Measurements from ENCODE around the gene WHRN. TPM values are rescaled to one million over a fixed set of nuclear protein-coding genes. Genes with fewer than 3 reads are reported as not detected.

Gene WHRN
- 10 to 100 TPM; 19.9 to 20.5 TPM for total RNA-seq
- polyA plus RNA-seq (2013, experiment 1 of 2): 3.5 TPM
- polyA plus RNA-seq (2013, experiment 2 of 2): 5.0 TPM
- total RNA-seq: 1.1 to 49.6 (median 9.8) reads per million in 172 experiments

DNA sequence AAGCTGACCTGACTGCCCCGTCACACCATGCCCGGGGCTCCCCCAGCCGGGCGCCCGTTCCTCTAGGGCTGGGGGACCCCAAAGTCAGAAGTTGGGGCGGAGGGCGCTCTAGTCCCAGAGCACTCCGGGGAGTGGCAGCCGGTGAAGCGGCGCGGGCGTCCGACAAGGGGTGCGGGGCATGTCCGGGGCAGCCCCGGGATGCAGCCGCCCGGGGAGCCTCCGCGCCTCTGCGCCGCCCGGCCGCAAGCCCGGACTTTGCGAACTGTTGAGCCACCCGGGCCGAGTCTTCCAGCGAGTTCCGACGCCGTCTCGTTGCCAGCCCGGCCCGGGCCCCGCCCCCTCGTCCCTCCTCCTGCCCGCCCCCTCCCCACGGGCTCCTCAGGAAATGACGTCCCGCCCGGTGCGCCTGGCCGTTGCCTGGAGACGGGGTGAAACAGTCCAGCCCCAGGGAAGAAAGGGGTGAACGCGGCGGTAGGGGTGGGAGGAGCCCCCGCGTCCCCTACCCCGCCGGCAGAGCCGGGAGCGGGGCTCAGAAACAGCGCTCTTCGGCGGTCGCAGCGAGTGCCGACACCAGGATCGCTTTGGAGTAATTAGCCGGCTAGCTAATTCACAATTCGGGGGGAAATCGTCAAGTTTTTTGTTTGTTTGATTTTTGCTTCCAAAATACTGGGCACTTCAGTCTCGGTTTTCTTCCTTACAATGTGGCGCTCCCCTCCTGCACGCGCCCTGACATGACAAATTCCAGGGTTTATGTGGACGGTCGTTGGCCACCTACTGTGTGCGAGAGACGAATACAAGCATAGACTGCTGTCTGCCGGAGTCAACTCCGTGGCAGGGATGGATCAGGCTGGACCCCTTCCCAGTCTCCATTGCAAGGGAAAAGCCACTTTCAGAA, at the start of gene WHRN:
TSS of gene WHRN (minus strand) at position 287 of the 895 bp plus-strand sequence. CDS start 672 bp downstream, outside the sequence.
- Histone ChIP-seq H3K4me1 (ENCODE audit: insufficient read depth, low read length) (peaks cover 34% of the 10 kb centered on the region), H3K9me3 (ENCODE audit: control insufficient read depth in 1 of 2, insufficient read depth in 1 of 2, low read length in 2 of 2) (peaks cover 0 to 4% of the 10 kb centered on the region in 2 experiments), H3K27ac (ENCODE audit: low read depth in 1 of 2, low read length in 2 of 2) (peak within 1 kb of the TSS in 1 of 2 donors; percentile 46), H3K27me3 (ENCODE audit: control insufficient read depth in 1 of 2, insufficient read depth in 2 of 2, low read length in 2 of 2) (peaks cover 2 to 5% of the 10 kb centered on the region in 2 experiments), H3K36me3 (ENCODE audit: insufficient read depth, low read length) (no peaks in the 10 kb centered on the region), H3K4me3 (ENCODE audit: low read length) (peak within 1 kb of the TSS; percentile 67)
- peak; percentile 79 to 97 (median 88) for DNase-seq
- no peaks in the 10 kb centered on the region for H3K36me3 Mint-ChIP-seq (ENCODE audit: low read depth)
- H3K27ac Mint-ChIP-seq: peak within 1 kb of the TSS; percentile 80
- peak; percentile 86 for ATAC-seq (ENCODE audit: poor library complexity)
- H3K27me3 Mint-ChIP-seq: peaks cover 30% of the 10 kb centered on the region
- CTCF ChIA-PET: interaction anchor here (1.0 to 3.2 kb wide), 3 partner anchors 82 to 148 kb away, joined by 3 to 14 read pairs (median 6); partner anchors contain the start of gene ATP6V1G1
- POLR2A ChIA-PET: interaction anchor here (0.8 to 2.1 kb wide), 8 partner anchors 18 to 122 kb away, joined by 3 to 9 read pairs (median 4); partner anchors contain the start of genes AKNA and ATP6V1G1
- H3K4me1 Mint-ChIP-seq (ENCODE audit: low read depth): peaks cover 37% of the 10 kb centered on the region
- intact Hi-C loops (cut with DNase I, micrococcal nuclease): loop anchor here (1.0 to 10.0 kb wide), 7 partner anchors 68 to 399 kb away; partner anchors contain the start of gene ATP6V1G1 (in 1 of the 2)
- no peaks in the 10 kb centered on the region for H3K9me3 Mint-ChIP-seq
- H3K4me3 Mint-ChIP-seq: peak within 1 kb of the TSS; percentile 89
- TF ChIP-seq, protein P1, sequence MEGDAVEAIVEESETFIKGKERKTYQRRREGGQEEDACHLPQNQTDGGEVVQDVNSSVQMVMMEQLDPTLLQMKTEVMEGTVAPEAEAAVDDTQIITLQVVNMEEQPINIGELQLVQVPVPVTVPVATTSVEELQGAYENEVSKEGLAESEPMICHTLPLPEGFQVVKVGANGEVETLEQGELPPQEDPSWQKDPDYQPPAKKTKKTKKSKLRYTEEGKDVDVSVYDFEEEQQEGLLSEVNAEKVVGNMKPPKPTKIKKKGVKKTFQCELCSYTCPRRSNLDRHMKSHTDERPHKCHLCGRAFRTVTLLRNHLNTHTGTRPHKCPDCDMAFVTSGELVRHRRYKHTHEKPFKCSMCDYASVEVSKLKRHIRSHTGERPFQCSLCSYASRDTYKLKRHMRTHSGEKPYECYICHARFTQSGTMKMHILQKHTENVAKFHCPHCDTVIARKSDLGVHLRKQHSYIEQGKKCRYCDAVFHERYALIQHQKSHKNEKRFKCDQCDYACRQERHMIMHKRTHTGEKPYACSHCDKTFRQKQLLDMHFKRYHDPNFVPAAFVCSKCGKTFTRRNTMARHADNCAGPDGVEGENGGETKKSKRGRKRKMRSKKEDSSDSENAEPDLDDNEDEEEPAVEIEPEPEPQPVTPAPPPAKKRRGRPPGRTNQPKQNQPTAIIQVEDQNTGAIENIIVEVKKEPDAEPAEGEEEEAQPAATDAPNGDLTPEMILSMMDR (IDR thresholded peaks at IDR 0.05): no peak

DNA sequence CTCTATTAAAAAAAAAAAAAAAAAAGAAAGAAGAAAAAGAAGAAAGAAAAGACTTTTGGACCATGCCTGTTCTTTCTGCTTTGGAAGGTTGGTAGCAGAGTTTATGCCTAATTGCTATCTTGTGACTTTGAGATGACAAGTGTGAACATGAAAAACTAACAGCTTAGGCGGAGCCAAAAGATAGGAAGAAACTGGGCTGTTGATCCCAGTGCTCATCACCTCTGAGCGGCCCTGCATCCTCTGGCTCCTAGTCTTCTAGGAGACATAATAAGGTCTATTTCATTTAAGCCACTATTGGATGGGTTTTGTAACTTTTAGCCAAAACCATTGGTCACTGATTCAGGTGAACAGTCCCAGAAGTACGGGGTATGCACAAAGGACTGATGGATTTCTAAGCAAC, 47.9 kb upstream of the WHRN start:
- Mint-ChIP-seq H3K9me3 (no peaks in the 10 kb centered on the region), H3K36me3 (ENCODE audit: low read depth) (no peaks in the 10 kb centered on the region), H3K27me3 (peaks cover 18% of the 10 kb centered on the region), H3K4me1 (ENCODE audit: low read depth) (no peaks in the 10 kb centered on the region), H3K27ac (no peak overlapping the region), H3K4me3 (no peak overlapping the region)
- DNase-seq (no peak), ATAC-seq (ENCODE audit: poor library complexity) (no peak)
- ChIA-PET CTCF (interaction anchor here (0.7 kb wide), 1 partner anchor 13 kb away, joined by 3 read pairs; no protein-coding TSS in a partner anchor), POLR2A (no interaction called here)
- Histone ChIP-seq H3K4me3 (ENCODE audit: low read length) (no peak overlapping the region), H3K4me1 (ENCODE audit: insufficient read depth, low read length) (no peaks in the 10 kb centered on the region), H3K9me3 (ENCODE audit: control insufficient read depth in 1 of 2, insufficient read depth in 1 of 2, low read length in 2 of 2) (peaks cover 0 to 8% of the 10 kb centered on the region in 2 experiments), H3K36me3 (ENCODE audit: insufficient read depth, low read length) (no peaks in the 10 kb centered on the region), H3K27me3 (ENCODE audit: control insufficient read depth in 1 of 2, insufficient read depth in 2 of 2, low read length in 2 of 2) (no peaks in the 10 kb centered on the region), H3K27ac (ENCODE audit: low read depth in 1 of 2, low read length in 2 of 2) (no peak overlapping the region)
- intact Hi-C loops (cut with DNase I, micrococcal nuclease): no loop called here
- TF ChIP-seq, protein P1 (IDR thresholded peaks at IDR 0.05): no peak

DNA sequence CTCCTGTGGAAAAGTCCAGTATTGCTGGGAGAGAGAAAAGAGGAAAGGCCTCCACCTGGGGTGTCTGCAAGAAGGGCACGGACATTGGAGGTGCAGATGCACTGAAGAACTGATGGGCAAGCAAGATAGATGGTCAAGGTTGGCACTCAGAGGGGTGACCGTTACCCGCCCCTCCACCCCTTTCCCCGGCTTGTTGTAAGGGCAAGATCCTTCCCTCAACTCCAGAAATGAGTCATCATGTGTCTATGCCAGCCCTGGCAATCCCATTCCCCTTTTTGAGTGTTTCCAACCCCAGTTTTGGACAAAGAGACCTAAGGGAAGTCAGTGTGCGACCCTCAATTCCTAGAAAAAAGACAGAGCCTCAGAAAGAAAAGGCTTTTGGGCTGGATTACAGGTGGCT, 47.4 kb upstream of the WHRN start:
- ChIA-PET POLR2A (no interaction called here), CTCF (interaction anchor here (0.7 kb wide), 1 partner anchor 13 kb away, joined by 3 read pairs; no protein-coding TSS in a partner anchor)
- TF ChIP-seq, protein P1 (IDR thresholded peaks at IDR 0.05): no peak
- H3K27me3 ChIP-seq (ENCODE audit: control insufficient read depth in 1 of 2, insufficient read depth in 2 of 2, low read length in 2 of 2): no peaks in the 10 kb centered on the region
- no peak for ATAC-seq (ENCODE audit: poor library complexity)
- no peaks in the 10 kb centered on the region for H3K4me1 Mint-ChIP-seq (ENCODE audit: low read depth)
- H3K4me1 ChIP-seq (ENCODE audit: insufficient read depth, low read length): no peaks in the 10 kb centered on the region
- H3K9me3 Mint-ChIP-seq: no peaks in the 10 kb centered on the region
- peaks cover 0 to 12% of the 10 kb centered on the region in 2 experiments for H3K9me3 ChIP-seq (ENCODE audit: control insufficient read depth in 1 of 2, insufficient read depth in 1 of 2, low read length in 2 of 2)
- peaks cover 19% of the 10 kb centered on the region for H3K27me3 Mint-ChIP-seq
- H3K27ac ChIP-seq (ENCODE audit: low read depth in 1 of 2, low read length in 2 of 2): no peak overlapping the region
- no peaks in the 10 kb centered on the region for H3K36me3 Mint-ChIP-seq (ENCODE audit: low read depth)
- H3K4me3 ChIP-seq (ENCODE audit: low read length): no peak overlapping the region
- no peaks in the 10 kb centered on the region for H3K36me3 ChIP-seq (ENCODE audit: insufficient read depth, low read length)
- no peak overlapping the region for H3K4me3 Mint-ChIP-seq
- intact Hi-C loops (cut with DNase I, micrococcal nuclease): no loop called here
- no peak for DNase-seq
- H3K27ac Mint-ChIP-seq: no peak overlapping the region
